HFF-Myc (cell line): ENCODE data around the gene SIGLEC5.

Experiments used
- DNase-seq: peaks from one replicate; pipeline ENCODE4 v3.0.0-alpha.2; 2011; ENCODE audit warnings: low read depth; ENCODE audit errors: extremely low read depth
- H3K4me3 ChIP-seq: replicated peaks from 2 replicates; pipeline ENCODE4 v1.5.1; 2011; ENCODE audit warnings: low read depth, mild to moderate bottlenecking, control low read depth, low read length
- TF ChIP-seq, protein P1 (sequence below): IDR thresholded peaks from 2 replicates; pipeline ENCODE4 v1.5.1; 2012; ENCODE audit warnings: mild to moderate bottlenecking, low read depth, low read length, control low read depth; ENCODE audit errors: missing control alignments

Gene SIGLEC5

DNA sequence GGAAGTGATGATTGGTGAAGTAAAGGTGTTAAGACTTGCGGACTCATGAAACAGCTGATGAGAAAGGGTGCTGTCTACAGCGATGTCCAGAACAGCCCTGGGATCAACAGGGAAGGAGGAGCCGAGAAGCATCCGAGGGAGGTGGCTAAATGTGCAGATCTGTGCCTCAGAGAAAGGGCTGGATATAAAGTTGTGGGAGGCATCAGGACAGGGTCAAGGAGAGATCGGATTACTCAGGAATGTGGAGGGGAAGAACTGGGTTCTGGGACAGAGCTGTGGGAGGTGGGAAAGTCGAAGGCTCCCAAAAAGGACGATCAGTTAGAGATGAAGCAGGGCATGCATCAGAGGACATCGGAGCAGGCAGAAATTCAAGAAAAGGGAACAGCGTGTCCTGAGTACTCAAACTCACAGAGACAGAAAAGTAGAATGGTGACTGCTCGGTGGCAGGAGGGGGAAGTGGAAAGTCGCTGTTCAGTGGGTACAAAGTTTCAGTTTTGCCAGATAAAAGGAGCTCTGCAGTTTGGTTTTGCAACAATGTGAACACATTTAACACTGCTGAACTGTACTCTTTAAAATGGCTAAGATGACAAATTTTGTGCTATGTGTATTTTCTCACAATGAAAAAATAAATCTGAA is 14.6 kb upstream of the SIGLEC5 start:
- TF ChIP-seq, protein P1, sequence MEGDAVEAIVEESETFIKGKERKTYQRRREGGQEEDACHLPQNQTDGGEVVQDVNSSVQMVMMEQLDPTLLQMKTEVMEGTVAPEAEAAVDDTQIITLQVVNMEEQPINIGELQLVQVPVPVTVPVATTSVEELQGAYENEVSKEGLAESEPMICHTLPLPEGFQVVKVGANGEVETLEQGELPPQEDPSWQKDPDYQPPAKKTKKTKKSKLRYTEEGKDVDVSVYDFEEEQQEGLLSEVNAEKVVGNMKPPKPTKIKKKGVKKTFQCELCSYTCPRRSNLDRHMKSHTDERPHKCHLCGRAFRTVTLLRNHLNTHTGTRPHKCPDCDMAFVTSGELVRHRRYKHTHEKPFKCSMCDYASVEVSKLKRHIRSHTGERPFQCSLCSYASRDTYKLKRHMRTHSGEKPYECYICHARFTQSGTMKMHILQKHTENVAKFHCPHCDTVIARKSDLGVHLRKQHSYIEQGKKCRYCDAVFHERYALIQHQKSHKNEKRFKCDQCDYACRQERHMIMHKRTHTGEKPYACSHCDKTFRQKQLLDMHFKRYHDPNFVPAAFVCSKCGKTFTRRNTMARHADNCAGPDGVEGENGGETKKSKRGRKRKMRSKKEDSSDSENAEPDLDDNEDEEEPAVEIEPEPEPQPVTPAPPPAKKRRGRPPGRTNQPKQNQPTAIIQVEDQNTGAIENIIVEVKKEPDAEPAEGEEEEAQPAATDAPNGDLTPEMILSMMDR = no peak
- no peak for DNase-seq
- H3K4me3 ChIP-seq = no peak overlapping the region

GRCh38 chr19:51641648-51642047 is 11.4 kb upstream of the SIGLEC5 start:
- no peak for DNase-seq
- H3K4me3 ChIP-seq = no peak overlapping the region
- TF ChIP-seq, protein P1 = no peak

DNA sequence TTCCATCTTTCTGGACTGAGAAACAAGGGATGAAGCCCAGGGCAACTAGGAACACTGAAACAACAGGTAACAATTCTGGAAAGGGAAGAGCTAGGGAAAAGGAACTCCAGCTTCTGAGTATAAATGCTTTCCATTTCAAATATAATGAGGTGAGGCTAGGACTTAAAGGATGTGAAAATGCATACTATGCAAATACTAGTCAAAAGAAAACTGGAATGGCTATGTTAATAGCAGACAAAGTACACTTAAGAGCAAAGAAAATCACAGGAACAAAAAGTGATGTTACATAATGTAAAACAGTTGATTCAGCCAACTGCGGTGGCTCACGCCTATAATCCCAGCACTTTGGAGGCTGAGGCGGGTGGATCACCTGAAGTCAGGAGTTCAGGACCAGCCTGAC is 10.2 kb upstream of the SIGLEC5 start:
- TF ChIP-seq, protein P1 = no peak
- no peak overlapping the region for H3K4me3 ChIP-seq
- no peak for DNase-seq

GRCh38 chr19:51639916-51640315 is 9.7 kb upstream of the SIGLEC5 start:
- H3K4me3 ChIP-seq = no peak overlapping the region
- DNase-seq = no peak
- TF ChIP-seq, protein P1 = no peak

DNA sequence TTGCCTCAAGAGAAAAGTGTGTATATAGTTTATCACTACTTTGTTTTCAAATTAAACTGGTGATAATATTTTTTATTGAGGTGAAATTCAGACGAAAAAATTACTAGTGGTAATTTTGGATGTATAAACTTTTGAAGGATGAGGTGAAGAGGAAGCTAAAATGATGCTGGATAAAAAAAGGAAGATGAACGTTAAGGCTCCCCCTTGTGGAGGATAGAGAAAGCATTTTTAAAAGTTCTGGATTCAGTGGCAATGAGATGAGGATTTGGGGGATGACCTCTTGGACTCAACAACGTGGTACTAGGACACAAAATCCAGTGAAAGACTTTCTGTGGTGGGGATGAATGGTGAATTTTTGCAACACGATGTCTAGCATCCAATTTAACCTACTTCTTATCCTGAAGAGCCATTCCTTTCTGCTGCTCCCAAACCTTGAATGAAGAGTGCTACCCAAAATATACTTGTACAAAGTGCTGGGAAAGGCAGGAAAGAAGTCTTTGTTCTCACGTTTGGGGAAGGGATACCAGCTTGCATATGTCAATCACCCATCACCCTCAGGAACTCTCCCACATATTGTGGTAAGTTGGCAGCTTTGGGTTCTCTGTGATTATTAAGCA is 7.3 kb upstream of the SIGLEC5 start:
- no peak for DNase-seq
- TF ChIP-seq, protein P1 = peak; percentile 26
- H3K4me3 ChIP-seq = no peak overlapping the region

DNA sequence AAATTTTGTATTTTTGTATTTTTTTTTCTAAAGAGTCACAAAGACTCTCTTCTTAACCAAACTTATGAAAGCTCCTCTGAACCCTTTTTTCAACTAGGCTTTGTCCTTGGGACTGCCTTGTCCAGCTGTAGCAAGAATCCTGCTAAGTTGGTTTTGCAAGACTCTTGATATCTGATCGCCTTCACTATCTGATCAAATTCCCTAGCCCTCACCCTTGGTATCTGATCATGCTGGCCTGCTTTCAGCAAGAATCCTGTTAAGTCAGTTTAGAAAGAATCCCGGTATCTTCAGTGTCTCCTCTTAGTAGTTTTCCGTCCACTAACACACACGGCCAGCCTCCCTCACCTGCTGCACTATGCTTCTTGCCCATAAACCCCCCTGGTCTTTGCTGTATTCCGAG is 1.9 kb upstream of the SIGLEC5 start:
- no peak for DNase-seq
- no peak overlapping the region for H3K4me3 ChIP-seq
- TF ChIP-seq, protein P1 = no peak
